ENCODE results near the gene ZNF841. TPM values are rescaled to one million over a fixed set of nuclear protein-coding genes. Genes with fewer than 3 reads are reported as not detected.

ZNF841 gene
- total RNA-seq, 1 experiment from 2014 or later = 23.3 TPM

GRCh38 chr19:52112624-52113023 is 17.1 kb upstream of the ZNF841 start:
- H3K9me3 Mint-ChIP-seq = peaks cover 93 to 94% of the 10 kb centered on the region in 2 experiments
- Histone ChIP-seq H2AFZ (ENCODE audit: low read length) (no peak overlapping the region), H3K9me3 (ENCODE audit: control insufficient read depth, low read depth, low read length) (peaks cover 94% of the 10 kb centered on the region), H3K18ac (ENCODE audit: insufficient read length, low read depth, low read length) (no peak overlapping the region), H2BK15ac (ENCODE audit: low read depth, low read length) (no peak overlapping the region), H3T11ph (ENCODE audit: low read length) (no peak overlapping the region), H2BK20ac (ENCODE audit: low read depth, low read length, poor library complexity, severe bottlenecking) (no peak overlapping the region), H2BK120ac (ENCODE audit: low read depth, low read length, poor library complexity, severe bottlenecking) (no peak overlapping the region), H3K79me1 (ENCODE audit: insufficient read depth, low read depth, low read length, poor library complexity, severe bottlenecking) (no peaks in the 10 kb centered on the region), H3K4me1 (ENCODE audit: insufficient read depth, low read length) (no peaks in the 10 kb centered on the region), H4K91ac (ENCODE audit: insufficient read length, low read depth, low read length) (no peak overlapping the region), H3K4ac (ENCODE audit: low read depth, low read length) (no peak overlapping the region), H2BK5ac (ENCODE audit: insufficient read length, low read length) (no peak overlapping the region), H3K56ac (ENCODE audit: insufficient read length, low read depth, low read length) (no peak overlapping the region), H4K5ac (ENCODE audit: insufficient read length, low read depth, low read length) (no peak overlapping the region), H4K20me1 (ENCODE audit: control insufficient read depth, insufficient read depth, insufficient read length) (no peaks in the 10 kb centered on the region), H2BK12ac (ENCODE audit: insufficient read length, low read depth, low read length) (no peak overlapping the region), H4K8ac (replicated peaks; ENCODE audit: insufficient read length, low read depth, low read length) (no peak overlapping the region), H3K4me2 (ENCODE audit: insufficient read depth, insufficient read length, low read length) (no peak overlapping the region), H3K9ac (ENCODE audit: extremely low read depth, insufficient read length, low read length) (no peak overlapping the region), H2AK5ac (ENCODE audit: insufficient read length, low read length) (no peak overlapping the region), H3K23me2 (ENCODE audit: insufficient read length, low read depth, low read length, poor library complexity, severe bottlenecking) (no peaks in the 10 kb centered on the region), H3K14ac (ENCODE audit: insufficient read depth, low read length) (no peak overlapping the region), H3K23ac (ENCODE audit: insufficient read length, low read depth, low read length) (no peak overlapping the region), H3K27me3 (ENCODE audit: insufficient read depth, low read length) (no peaks in the 10 kb centered on the region), H3K79me2 (ENCODE audit: insufficient read depth, low read length) (no peaks in the 10 kb centered on the region), H3K27ac (ENCODE audit: insufficient read length, low read depth, low read length) (no peak overlapping the region)
- peaks cover 18% of the 10 kb centered on the region for H3K27me3 Mint-ChIP-seq (ENCODE audit: low read depth)
- H3K4me1 Mint-ChIP-seq = no peaks in the 10 kb centered on the region
- no CpG with 5 or more reads among the region's 3 CpGs for WGBS (ENCODE audit: extremely low coverage, insufficient read length, low lambda C conversion rate)
- H3K4me3 Mint-ChIP-seq = no peak overlapping the region
- no peak for TF ChIP-seq CTCF (conservative IDR thresholded peaks at IDR 0.05)
- DNase-seq = no peak
- H3K27ac Mint-ChIP-seq = no peak overlapping the region
- H3K36me3 Mint-ChIP-seq (ENCODE audit: insufficient read depth in 1 of 3, low read depth in 3 of 3) = peaks cover 51 to 76% (median 64%) of the 10 kb centered on the region in 3 experiments

All from H9 (cell line).